M059J (cell line): ENCODE data around the gene DYSF. TPM values are rescaled to one million over a fixed set of nuclear protein-coding genes. Genes with fewer than 3 reads are reported as not detected.
A peak's percentile ranks its signal among the peaks of the same experiment; 100 is the strongest.
"Not testable (repeated sequence)": the region's sequence is repeated elsewhere in the genome, so short reads cannot be mapped to it uniquely, and the experiment has no call there.

Source experiments
- DNase-seq: peaks from one replicate; pipeline ENCODE4 v3.0.0-alpha.2; 2012; ENCODE audit warnings: low read depth
- total RNA-seq: library from RNA; depleted of rRNA; stranded (reverse); fragments of >200 nt; shearing (Covaris generic); gene quantifications from 2 replicates; pipeline ENCODE4 v1.2.3, GENCODE V29; 2014; rRNA removed

Gene DYSF
- 0.27 and 0.81 TPM in 2 replicates for total RNA-seq

GRCh38 chr2:71453404-71454220 lies at the start of gene DYSF:
Gene DYSF, plus strand, starts transcription at chr2:71453561.
- no peak for DNase-seq

- no peak for DNase-seq
Observed at GRCh38 chr2:71409611-71410010, 43.8 kb upstream of the DYSF start.

GRCh38 chr2:71410696-71411095 lies 42.7 kb upstream of the DYSF start:
- DNase-seq: no peak

- not testable (repeated sequence) for DNase-seq
Observed at GRCh38 chr2:71416866-71417265, 36.5 kb upstream of the DYSF start.

- DNase-seq: no peak
Observed at GRCh38 chr2:71417300-71418202, 35.8 kb upstream of the DYSF start.

- no peak for DNase-seq
Observed at GRCh38 chr2:71419145-71419544, 34.2 kb upstream of the DYSF start.

GRCh38 chr2:71419976-71420375 lies 33.4 kb upstream of the DYSF start:
- no peak for DNase-seq

- no peak for DNase-seq
Observed at GRCh38 chr2:71422786-71423185, 30.6 kb upstream of the DYSF start.

- no peak for DNase-seq
Observed at GRCh38 chr2:71423817-71424420, 29.4 kb upstream of the DYSF start.

GRCh38 chr2:71426721-71427120 lies 26.6 kb upstream of the DYSF start:
- DNase-seq: no peak

- DNase-seq: no peak
Observed at GRCh38 chr2:71428472-71429383, 24.6 kb upstream of the DYSF start.

- DNase-seq: not testable (repeated sequence)
Observed at GRCh38 chr2:71445142-71445541, 8.2 kb upstream of the DYSF start.

- no peak for DNase-seq
Observed at GRCh38 chr2:71446505-71446904, 6.9 kb upstream of the DYSF start.

- no peak for DNase-seq
Observed at GRCh38 chr2:71449343-71449742, 4.0 kb upstream of the DYSF start.

GRCh38 chr2:71451705-71452104 lies 1.7 kb upstream of the DYSF start:
- DNase-seq: no peak

GRCh38 chr2:71452565-71452964 lies 796 bp upstream of the DYSF start:
- DNase-seq: peak; percentile 67

- no peak for DNase-seq
Observed at GRCh38 chr2:71454221-71455010, 1.1 kb downstream of the DYSF start.

GRCh38 chr2:71455011-71455740 lies 1.8 kb downstream of the DYSF start:
- no peak for DNase-seq

- peak; percentile 67 for DNase-seq
Observed at GRCh38 chr2:71455741-71456569, 2.6 kb downstream of the DYSF start.
